NCI-H1436 (cell line): Measurements from ENCODE around the gene NCCRP1.

ENCODE experiments used
- DNase-seq: peaks from one replicate; lab custom pipeline; 2025; lab: John Stamatoyannopoulos, UW

Gene NCCRP1

DNA sequence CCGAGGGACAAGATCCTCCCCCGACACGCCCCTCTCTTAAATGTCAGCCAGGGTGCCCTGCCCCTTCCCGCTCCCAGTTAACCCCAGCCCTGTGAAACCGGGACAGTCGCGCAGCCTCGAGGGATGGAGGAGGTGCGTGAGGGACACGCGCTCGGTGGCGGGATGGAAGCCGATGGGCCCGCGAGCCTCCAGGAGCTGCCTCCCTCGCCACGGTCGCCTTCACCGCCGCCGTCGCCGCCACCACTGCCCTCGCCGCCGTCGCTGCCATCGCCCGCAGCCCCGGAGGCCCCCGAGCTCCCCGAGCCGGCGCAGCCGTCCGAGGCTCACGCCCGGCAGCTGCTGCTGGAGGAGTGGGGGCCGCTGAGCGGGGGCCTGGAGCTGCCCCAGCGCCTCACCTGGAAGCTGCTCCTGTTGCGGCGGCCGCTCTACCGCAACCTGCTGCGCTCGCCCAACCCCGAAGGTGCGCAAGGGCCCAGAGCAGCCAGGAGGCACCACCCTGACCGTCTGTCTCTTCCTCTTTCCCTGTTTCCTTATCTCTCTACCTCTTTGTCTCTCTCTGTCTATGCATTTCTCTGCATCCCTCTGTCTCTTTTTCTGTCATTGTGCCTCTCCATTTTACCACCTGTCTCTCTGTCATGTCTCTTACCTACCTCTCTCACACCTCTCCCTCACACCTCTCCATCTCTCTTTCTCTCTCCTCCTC is at the start of gene NCCRP1:
NCCRP1 (plus strand) TSS at position 105 of the 703 bp plus-strand sequence; CDS start at position 124, 19 bp downstream.
- DNase-seq: no peak

DNA sequence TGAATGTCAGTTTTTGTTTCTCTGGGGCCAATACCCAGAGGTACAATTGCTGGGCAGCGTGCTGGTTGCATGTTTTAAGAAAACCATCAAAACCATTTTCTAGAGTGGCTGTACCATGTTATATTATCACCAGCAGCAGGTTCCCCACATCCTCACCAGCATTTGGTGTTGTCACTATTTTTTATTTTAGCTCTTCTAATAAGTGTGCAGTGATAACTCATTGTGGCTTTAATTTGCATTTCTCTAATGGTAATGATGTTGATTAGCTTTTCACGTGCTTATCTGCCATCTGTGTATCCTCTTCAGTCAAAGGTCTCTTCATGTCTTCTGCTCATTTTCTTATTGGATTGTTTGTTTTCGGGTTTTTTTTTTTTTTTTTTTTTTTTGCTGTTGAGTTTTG is 49.3 kb upstream of the NCCRP1 start:
- no peak for DNase-seq

- DNase-seq: no peak
Measured at GRCh38 chr19:39148939-39149529, 47.7 kb upstream of the NCCRP1 start.

- DNase-seq: no peak
Measured at GRCh38 chr19:39150235-39150634, 46.5 kb upstream of the NCCRP1 start.

DNA sequence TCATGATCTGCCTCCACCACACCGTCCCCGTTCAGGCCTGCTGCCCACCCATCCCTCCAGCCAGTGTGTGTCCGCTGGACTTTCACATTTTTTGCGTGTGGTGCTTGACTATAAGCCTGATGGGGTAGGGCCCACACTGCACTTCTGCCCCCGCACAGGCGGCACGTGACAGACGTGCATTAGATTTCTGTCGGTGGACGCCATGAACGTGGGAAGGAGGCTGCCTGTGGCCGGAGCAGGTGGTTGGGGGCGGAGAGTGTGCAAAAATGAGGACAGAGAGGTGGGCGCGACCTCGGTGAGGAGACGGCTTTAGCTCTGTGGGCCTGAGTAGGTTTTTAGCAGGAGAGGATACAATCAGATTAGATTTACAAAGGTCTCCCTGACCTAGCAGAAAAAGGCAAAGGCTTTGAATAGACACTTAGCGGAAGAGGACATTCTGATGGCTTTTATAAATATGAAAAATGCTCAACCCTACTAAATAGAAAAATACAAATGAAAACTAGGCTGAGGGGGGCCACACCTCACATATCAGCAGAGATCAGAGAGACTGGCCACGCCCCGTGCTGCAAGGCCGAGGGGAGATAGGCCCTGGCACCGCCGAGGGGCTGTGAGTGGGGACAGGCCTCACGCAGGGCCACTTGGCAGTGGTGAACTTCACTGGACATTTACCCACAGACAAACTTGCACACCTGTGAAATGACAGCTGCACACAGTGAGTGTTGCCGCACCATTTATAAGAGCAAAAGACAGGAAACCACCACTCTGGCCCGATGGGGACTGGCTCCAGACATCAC is 45.8 kb upstream of the NCCRP1 start:
- no peak for DNase-seq

DNA sequence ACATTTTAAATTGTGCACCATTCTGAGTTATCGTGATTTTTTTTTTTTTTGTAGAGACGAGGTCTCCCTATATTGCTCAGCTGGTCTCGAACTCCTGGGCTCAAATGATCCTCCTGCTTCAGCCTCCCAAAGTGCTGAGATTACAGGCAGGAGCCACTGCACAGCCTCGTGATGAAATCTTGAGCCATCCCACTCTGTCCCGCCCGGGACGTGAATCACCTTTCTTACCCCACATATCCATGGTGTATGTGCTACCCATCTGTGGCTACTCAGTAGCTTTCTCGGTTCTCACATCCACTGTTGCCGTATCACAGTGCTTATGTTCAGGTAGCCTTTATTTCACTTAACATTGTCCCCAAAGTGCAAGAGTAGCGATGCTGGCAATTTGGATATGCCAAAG is 44.7 kb upstream of the NCCRP1 start:
- no peak for DNase-seq

DNA sequence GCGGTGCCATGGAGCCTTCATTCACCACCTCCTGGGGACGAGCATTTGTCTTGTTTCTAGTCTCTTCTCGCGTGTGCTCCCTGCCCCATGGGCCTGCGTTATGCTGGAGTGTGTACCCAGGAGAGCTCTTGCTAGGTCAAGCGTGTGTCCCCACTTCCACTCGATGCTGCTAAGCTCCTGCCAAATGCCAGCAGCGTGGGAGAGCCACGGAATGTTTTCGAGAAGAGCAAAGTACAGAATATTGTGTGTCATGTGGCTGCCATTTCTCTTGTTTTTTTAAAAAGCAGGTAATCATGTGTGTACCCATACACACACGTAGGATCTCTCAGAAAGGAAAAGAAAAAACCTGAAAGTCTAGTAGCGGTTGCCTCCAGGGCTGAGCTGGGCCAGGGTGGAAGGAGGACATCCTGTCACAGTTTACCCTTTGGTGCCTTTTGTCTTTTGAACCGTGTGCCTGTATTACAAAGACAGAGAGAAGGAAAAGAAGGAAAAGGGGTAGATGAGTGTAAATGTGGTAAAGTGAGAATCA is 42.6 kb upstream of the NCCRP1 start:
- DNase-seq: no peak

- no peak for DNase-seq
Measured at GRCh38 chr19:39154629-39155100, 42.1 kb upstream of the NCCRP1 start.

DNA sequence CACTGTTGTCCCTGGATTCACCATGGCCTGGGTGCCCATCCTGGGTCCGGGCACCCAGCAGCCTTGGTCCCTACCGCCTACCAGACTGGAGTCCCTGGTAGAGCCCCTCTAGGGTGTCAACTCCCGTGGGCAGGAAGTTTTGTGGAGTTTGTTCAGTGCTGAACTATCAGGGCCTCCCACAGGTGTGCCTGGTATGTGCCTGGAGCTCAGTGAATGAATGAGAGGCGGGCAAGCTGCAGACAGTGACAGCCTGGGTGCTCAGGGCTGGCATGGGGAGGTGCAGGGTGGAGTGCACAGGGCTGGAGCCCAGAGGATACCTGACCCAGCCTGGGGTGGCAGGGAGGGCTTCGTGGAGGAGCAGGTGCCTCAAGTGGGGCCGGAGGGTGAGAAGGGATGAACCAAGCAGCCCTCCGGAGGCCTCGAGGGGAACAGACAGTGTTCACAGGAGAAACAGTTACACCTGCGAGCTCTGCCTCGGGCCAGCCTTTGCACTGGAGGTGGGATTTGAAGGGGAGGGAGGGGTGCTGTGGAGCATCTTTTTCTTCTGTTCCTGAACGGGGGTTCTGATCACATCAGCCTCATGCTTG is 41.6 kb upstream of the NCCRP1 start:
- no peak for DNase-seq

- no peak for DNase-seq
Measured at GRCh38 chr19:39155741-39156140, 41.0 kb upstream of the NCCRP1 start.

- no peak for DNase-seq
Measured at GRCh38 chr19:39156326-39157230, 40.2 kb upstream of the NCCRP1 start.

- no peak for DNase-seq
Measured at GRCh38 chr19:39157275-39157996, 39.3 kb upstream of the NCCRP1 start.

DNA sequence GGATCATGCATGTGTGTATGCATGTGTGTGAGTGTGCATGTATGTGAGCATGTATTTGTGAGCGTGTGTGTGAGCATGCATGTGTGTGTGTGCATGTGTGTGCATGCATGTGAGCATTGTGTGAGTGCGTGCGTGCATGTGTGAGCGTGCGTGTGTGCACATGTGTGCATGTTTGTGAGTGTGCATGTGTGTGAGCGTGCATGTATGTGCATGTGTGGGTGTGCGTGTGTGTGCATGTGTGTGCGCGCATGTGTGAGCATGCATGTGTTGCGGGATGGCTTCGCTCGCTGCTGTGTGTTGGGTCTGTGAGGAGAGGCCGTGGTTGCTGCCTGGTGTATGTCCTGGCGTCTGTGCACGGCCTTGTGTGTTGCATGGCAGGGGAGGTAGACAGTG is 38.8 kb upstream of the NCCRP1 start:
- DNase-seq: no peak

GRCh38 chr19:39158646-39159260 is 38.0 kb upstream of the NCCRP1 start:
- DNase-seq: no peak

DNA sequence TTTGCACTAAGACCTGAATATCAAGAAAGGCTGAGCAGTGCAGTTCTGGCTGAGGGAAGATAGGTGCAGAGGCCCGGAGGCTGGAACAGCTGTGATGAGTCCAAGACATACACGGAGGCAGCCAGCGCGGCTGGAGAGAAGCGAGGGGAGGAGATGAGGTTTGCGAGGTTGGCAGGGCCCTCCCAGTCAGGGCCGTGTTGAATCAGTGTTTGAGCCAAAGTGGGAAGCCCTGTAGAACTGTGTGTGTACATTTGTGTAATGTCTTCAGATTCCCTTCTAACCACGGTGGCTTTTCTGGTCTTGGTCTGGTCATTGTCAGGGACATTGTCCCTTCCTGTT is 36.3 kb upstream of the NCCRP1 start:
- DNase-seq: no peak

GRCh38 chr19:39160889-39161672 is 35.7 kb upstream of the NCCRP1 start:
- no peak for DNase-seq

- no peak for DNase-seq
Measured at GRCh38 chr19:39162441-39163043, 34.2 kb upstream of the NCCRP1 start.

DNA sequence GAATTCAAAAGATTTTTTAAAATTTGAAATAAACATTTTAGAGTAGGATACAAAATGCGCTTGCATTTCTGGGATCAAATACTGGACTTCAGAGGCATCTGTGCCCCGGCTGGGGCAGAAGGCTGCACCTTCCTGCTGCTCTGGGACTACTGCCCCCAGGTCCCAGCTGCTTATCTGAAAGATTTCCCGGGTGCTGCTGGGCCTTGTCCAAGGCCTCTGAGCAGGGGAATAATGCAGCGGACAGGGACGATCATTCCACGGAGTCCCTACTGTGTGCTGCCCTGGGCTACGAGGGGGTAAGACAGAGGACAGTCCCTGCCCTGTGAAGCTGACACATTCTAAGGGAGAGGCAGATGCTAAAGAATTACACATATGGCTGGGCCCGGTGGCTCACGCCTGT is 33.1 kb upstream of the NCCRP1 start:
- no peak for DNase-seq

DNA sequence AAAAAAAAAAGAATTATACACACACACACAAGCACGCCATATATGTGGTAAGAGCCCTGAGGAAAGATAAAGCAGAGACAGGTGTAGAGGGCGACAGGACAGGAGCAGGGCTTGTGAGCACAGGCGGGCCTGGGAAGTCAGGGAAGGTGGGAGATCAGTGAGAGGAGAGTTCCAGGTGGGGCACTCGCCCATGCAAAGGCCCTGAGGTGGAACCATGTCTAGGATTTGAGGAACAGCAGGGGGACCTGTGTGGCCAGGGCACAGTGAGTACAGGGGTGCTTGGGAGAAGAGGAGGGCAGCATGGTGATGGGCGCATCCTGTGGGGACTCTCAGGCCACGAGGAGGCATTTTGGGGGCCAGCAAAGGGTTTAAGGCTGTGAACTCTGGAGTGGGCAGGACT is 32.5 kb upstream of the NCCRP1 start:
- DNase-seq: no peak
